ENCODE data around the gene HSPB8.

The HSPB8 gene

DNA sequence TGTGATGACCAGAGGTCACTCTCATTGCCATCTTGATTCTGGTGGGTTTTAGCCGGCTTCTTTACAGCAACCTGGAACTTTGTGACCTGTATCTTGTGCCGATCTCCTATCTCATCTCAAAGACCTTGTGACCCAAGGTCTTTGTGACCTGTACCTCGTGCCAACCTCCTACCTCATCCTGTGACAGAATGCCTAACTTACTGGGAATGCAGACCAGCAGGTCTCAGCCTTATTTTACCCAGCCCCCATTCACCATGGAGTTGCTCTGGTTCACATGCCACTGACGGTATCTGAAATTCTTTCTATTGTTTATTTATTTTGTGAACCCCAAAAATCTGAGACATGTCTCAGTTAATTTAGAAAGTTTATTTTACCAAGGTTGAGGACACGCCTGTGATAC lies 7.4 kb upstream of the HSPB8 start:
- peak overlapping the region; percentile 44 for H3K27ac ChIP-seq (ENCODE audit: low read depth, low read length)
- peak; percentile 85 to 93 for DNase-seq
- H3K27me3 ChIP-seq (ENCODE audit: insufficient read depth, low read length): no peaks in the 10 kb centered on the region
- H3K4me2 ChIP-seq (ENCODE audit: low read length): no peak overlapping the region
- H3K18ac ChIP-seq (ENCODE audit: low read length): no peak overlapping the region
- no peak overlapping the region for H2AK5ac ChIP-seq (ENCODE audit: low read length)
- H4K8ac ChIP-seq (ENCODE audit: low read depth, low read length): peak overlapping the region; percentile 13
- H3K23ac ChIP-seq (ENCODE audit: low read length): no peak overlapping the region
- H2BK120ac ChIP-seq (ENCODE audit: insufficient read depth, low read length, poor library complexity): peak overlapping the region; percentile 79
- no peaks in the 10 kb centered on the region for H3K9me3 ChIP-seq (ENCODE audit: insufficient read depth, low read depth, low read length)
- peaks cover 45% of the 10 kb centered on the region for H3K79me1 ChIP-seq (ENCODE audit: low read length)
- peak overlapping the region; percentile 47 for H2BK12ac ChIP-seq (ENCODE audit: low read length)
- no peak overlapping the region for H3K4ac ChIP-seq (ENCODE audit: low read depth, low read length)
- H3K4me1 ChIP-seq (ENCODE audit: control insufficient read depth in 1 of 2, insufficient read depth in 2 of 2, low read length in 2 of 2): peaks cover 36 to 39% of the 10 kb centered on the region in 2 experiments
- peaks cover 7% of the 10 kb centered on the region for H3K79me2 ChIP-seq (ENCODE audit: control insufficient read depth, insufficient read depth, low read length, poor library complexity)
- no peak overlapping the region for H3K4me3 ChIP-seq (ENCODE audit: low read depth, low read length)
- H4K91ac ChIP-seq (ENCODE audit: low read depth, low read length): peak overlapping the region; percentile 54
- H3K14ac ChIP-seq (ENCODE audit: low read length): peak overlapping the region; percentile 48
- no CpG with 5 or more reads among the region's 5 CpGs for WGBS (ENCODE audit: extremely low coverage, insufficient coverage, insufficient read length)
- H4K12ac ChIP-seq (ENCODE audit: low read depth, low read length): no peak overlapping the region
- peak overlapping the region; percentile 75 for H2BK5ac ChIP-seq (ENCODE audit: low read depth, low read length, poor library complexity)
- no peak overlapping the region for H3K9ac ChIP-seq (ENCODE audit: low read length)
- H2AFZ ChIP-seq (ENCODE audit: insufficient read depth, low read length, poor library complexity): no peak overlapping the region
- H3K36me3 ChIP-seq (ENCODE audit: control insufficient read depth in 1 of 2, insufficient read depth in 2 of 2, low read length in 2 of 2): no peaks in the 10 kb centered on the region

DNA sequence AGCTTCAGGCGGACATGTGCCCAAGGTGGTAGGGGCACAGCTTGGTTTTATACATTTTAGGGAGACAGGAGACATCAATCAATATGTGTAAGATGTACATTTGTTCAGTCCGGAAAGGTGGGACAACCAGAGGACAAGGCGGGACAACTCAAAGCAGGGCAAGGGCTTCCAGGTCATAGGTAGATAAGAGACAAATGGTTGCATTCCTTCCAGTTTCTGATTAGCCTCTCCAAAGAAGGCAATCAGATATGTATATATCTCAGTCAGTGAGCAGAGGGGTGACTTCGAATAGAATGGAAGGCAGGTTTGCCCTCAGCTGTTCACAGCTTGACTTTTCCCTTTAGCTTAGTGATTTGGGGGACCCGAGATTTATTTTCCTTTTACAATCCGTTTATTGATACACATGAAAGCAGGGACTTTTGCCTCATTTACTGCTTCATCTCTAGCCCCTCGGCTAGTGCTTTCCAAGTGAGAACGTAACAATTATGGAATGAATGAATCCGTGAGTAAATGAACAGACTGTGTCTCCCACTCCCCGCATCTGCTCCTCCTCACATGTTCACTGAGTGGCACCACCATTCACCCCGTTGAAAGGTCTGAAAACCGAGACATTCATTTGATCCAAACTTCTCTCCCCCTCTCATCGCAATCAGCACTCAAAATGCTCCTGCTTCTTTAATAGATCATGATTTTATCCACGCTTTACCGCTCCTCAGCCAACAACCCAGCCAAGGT lies 6.9 kb upstream of the HSPB8 start:
- DNase-seq: peak in 1 of 2 donors; percentile 69
- Histone ChIP-seq H3K9ac (ENCODE audit: low read length) (no peak overlapping the region), H2BK12ac (ENCODE audit: low read length) (peak overlapping the region; percentile 24)

DNA sequence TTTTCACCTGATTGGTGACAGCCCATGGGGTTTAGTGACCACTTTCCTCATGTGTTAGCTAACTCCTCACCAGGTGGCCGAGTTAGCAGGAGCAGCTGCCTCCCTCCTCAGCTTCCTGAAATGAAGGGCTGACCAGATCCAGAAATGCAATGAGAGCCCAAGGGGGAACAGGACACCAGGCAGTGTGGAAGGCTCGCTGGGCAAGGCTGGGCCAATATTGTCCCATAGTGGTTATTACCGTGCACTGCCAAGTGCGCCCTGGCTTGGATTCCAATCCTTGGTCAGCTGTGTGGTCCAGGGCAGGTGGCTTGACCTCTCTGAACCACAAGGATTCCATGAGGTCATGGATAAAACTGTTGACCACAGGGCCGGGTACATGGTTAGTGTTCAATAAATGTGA lies 3.6 kb upstream of the HSPB8 start:
- Histone ChIP-seq H3K18ac (ENCODE audit: low read length) (peak overlapping the region; percentile 54), H3K4me1 (ENCODE audit: control insufficient read depth in 1 of 2, insufficient read depth in 2 of 2, low read length in 2 of 2) (peaks cover 35 to 40% of the 10 kb centered on the region in 2 experiments), H2BK12ac (ENCODE audit: low read length) (peak overlapping the region; percentile 90), H4K8ac (ENCODE audit: low read depth, low read length) (peak overlapping the region; percentile 63), H3K9ac (ENCODE audit: low read length) (no peak overlapping the region), H4K91ac (ENCODE audit: low read depth, low read length) (peak overlapping the region; percentile 79), H3K4me2 (ENCODE audit: low read length) (no peak overlapping the region), H3K36me3 (ENCODE audit: control insufficient read depth in 1 of 2, insufficient read depth in 2 of 2, low read length in 2 of 2) (no peaks in the 10 kb centered on the region), H3K23ac (ENCODE audit: low read length) (no peak overlapping the region), H3K4ac (ENCODE audit: low read depth, low read length) (peak overlapping the region; percentile 44), H3K27ac (ENCODE audit: low read depth, low read length) (no peak overlapping the region), H2BK5ac (ENCODE audit: low read depth, low read length, poor library complexity) (peak overlapping the region; percentile 50), H2AK5ac (ENCODE audit: low read length) (peak overlapping the region; percentile 85), H3K4me3 (ENCODE audit: low read depth, low read length) (no peak overlapping the region), H4K12ac (ENCODE audit: low read depth, low read length) (no peak overlapping the region), H3K79me1 (ENCODE audit: low read length) (peaks cover 50% of the 10 kb centered on the region), H3K27me3 (ENCODE audit: insufficient read depth, low read length) (no peaks in the 10 kb centered on the region), H3K14ac (ENCODE audit: low read length) (peak overlapping the region; percentile 60), H3K9me3 (ENCODE audit: insufficient read depth, low read depth, low read length) (no peaks in the 10 kb centered on the region), H3K79me2 (ENCODE audit: control insufficient read depth, insufficient read depth, low read length, poor library complexity) (peaks cover 12% of the 10 kb centered on the region), H2BK120ac (ENCODE audit: insufficient read depth, low read length, poor library complexity) (peak overlapping the region; percentile 74), H2AFZ (ENCODE audit: insufficient read depth, low read length, poor library complexity) (no peak overlapping the region)
- no CpG with 5 or more reads among the region's 5 CpGs for WGBS (ENCODE audit: extremely low coverage, insufficient coverage, insufficient read length)
- DNase-seq: no peak

More for the DNA sequence above, 6.9 kb upstream of the HSPB8 start:
- Histone ChIP-seq H3K36me3 (ENCODE audit: control insufficient read depth in 1 of 2, insufficient read depth in 2 of 2, low read length in 2 of 2) (no peaks in the 10 kb centered on the region), H3K27ac (ENCODE audit: low read depth, low read length) (peak overlapping the region; percentile 44), H2BK120ac (ENCODE audit: insufficient read depth, low read length, poor library complexity) (peak overlapping the region; percentile 39), H3K4me2 (ENCODE audit: low read length) (no peak overlapping the region), H3K4me3 (ENCODE audit: low read depth, low read length) (no peak overlapping the region), H3K14ac (ENCODE audit: low read length) (peak overlapping the region; percentile 48), H4K12ac (ENCODE audit: low read depth, low read length) (no peak overlapping the region), H3K9me3 (ENCODE audit: insufficient read depth, low read depth, low read length) (no peaks in the 10 kb centered on the region), H2AK5ac (ENCODE audit: low read length) (peak overlapping the region; percentile 45), H4K91ac (ENCODE audit: low read depth, low read length) (peak overlapping the region; percentile 54), H2BK5ac (ENCODE audit: low read depth, low read length, poor library complexity) (peak overlapping the region; percentile 75), H3K4me1 (ENCODE audit: control insufficient read depth in 1 of 2, insufficient read depth in 2 of 2, low read length in 2 of 2) (peaks cover 36 to 43% of the 10 kb centered on the region in 2 experiments), H3K23ac (ENCODE audit: low read length) (no peak overlapping the region), H3K27me3 (ENCODE audit: insufficient read depth, low read length) (no peaks in the 10 kb centered on the region), H2AFZ (ENCODE audit: insufficient read depth, low read length, poor library complexity) (no peak overlapping the region), H4K8ac (ENCODE audit: low read depth, low read length) (peak overlapping the region; percentile 15), H3K18ac (ENCODE audit: low read length) (no peak overlapping the region), H3K4ac (ENCODE audit: low read depth, low read length) (no peak overlapping the region), H3K79me1 (ENCODE audit: low read length) (peaks cover 45% of the 10 kb centered on the region), H3K79me2 (ENCODE audit: control insufficient read depth, insufficient read depth, low read length, poor library complexity) (peaks cover 7% of the 10 kb centered on the region)
- no CpG with 5 or more reads among the region's 15 CpGs for WGBS (ENCODE audit: extremely low coverage, insufficient coverage, insufficient read length)

DNA sequence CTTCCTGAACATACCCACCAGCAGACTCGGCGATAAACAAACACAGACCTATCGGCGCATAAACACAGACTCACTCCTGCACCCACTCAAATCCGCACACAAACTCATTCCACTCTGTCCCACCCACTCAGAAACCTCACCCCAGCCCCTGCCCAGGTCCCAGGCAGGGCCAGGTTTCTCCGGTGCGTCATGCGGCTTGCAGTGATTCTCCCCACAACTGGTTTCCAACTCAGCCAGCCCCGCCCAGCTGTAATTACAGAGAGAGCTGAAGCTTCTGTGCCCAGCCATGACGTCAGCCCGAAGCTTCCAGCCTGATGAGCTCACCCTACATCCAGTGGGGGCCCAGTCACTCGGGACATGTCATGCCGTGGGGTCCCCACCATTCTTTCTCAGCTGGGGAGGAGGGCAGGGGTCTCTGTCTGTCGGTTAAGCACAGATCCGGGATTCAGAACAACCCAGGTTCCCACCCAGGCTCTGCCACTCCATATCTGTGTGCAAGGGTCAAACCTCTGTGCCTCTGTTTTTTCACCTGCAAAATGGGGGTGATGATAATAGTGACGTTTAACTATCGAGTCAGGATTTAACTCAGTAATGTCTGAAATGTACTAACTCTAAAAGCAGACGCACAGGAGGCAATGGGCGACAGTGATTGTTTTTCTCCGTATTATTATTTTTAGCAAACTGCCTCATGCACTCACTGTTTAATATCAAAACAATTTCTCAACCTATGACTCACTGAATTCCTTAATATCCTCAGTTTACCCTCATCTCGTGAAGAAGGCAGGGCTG lies 2.3 kb upstream of the HSPB8 start:
- Histone ChIP-seq H3K79me1 (ENCODE audit: low read length) (peaks cover 53% of the 10 kb centered on the region), H3K4me3 (ENCODE audit: low read depth, low read length) (no peak overlapping the region), H2BK120ac (ENCODE audit: insufficient read depth, low read length, poor library complexity) (peak overlapping the region; percentile 99), H3K9ac (ENCODE audit: low read length) (peak overlapping the region; percentile 16), H3K14ac (ENCODE audit: low read length) (peak overlapping the region; percentile 90), H3K27me3 (ENCODE audit: insufficient read depth, low read length) (no peaks in the 10 kb centered on the region), H3K4me2 (ENCODE audit: low read length) (peak overlapping the region; percentile 14), H4K12ac (ENCODE audit: low read depth, low read length) (peak overlapping the region; percentile 14), H4K8ac (ENCODE audit: low read depth, low read length) (peak overlapping the region; percentile 88), H2BK12ac (ENCODE audit: low read length) (peak overlapping the region; percentile 86), H3K27ac (ENCODE audit: low read depth, low read length) (peak overlapping the region; percentile 77), H2AK5ac (ENCODE audit: low read length) (peak overlapping the region; percentile 95), H4K91ac (ENCODE audit: low read depth, low read length) (peak overlapping the region; percentile 98), H3K36me3 (ENCODE audit: control insufficient read depth in 1 of 2, insufficient read depth in 2 of 2, low read length in 2 of 2) (peaks cover 0 to 2% of the 10 kb centered on the region in 2 experiments), H2AFZ (ENCODE audit: insufficient read depth, low read length, poor library complexity) (peak overlapping the region; percentile 72), H3K23ac (ENCODE audit: low read length) (no peak overlapping the region), H3K79me2 (ENCODE audit: control insufficient read depth, insufficient read depth, low read length, poor library complexity) (peaks cover 19% of the 10 kb centered on the region), H3K18ac (ENCODE audit: low read length) (peak overlapping the region; percentile 97), H3K4me1 (ENCODE audit: control insufficient read depth in 1 of 2, insufficient read depth in 2 of 2, low read length in 2 of 2) (peaks cover 34 to 40% of the 10 kb centered on the region in 2 experiments), H3K4ac (ENCODE audit: low read depth, low read length) (peak overlapping the region; percentile 81), H3K9me3 (ENCODE audit: insufficient read depth, low read depth, low read length) (no peaks in the 10 kb centered on the region), H2BK5ac (ENCODE audit: low read depth, low read length, poor library complexity) (peak overlapping the region; percentile 97)
- DNase-seq: peak; percentile 92 to 93
- 100% methylated on average over 1 of the region's 21 CpGs for WGBS (ENCODE audit: extremely low coverage, insufficient coverage, insufficient read length)
